H7 (cell line): ENCODE data around the gene APBB1. TPM values are rescaled to one million over a fixed set of nuclear protein-coding genes. Genes with fewer than 3 reads are reported as not detected.
A peak's percentile ranks its signal among the peaks of the same experiment; 100 is the strongest.

Experiments used
- DNase-seq: peaks from one replicate; pipeline ENCODE4 v3.0.0; 2012
- H3K27me3 ChIP-seq: 2 replicates; pipeline ENCODE4 v1.6.0; 2011; ENCODE audit warnings: mild to moderate bottlenecking, low read length; ENCODE audit not compliant: control insufficient read depth, insufficient read depth
- H3K36me3 ChIP-seq: replicated peaks from 2 replicates; pipeline ENCODE4 v1.5.1; 2011; ENCODE audit warnings: low read length; ENCODE audit not compliant: control insufficient read depth, insufficient read depth
- H3K4me3 ChIP-seq: 2 replicates; pipeline ENCODE4 v1.5.1; 2011; ENCODE audit warnings: low read depth, mild to moderate bottlenecking, control low read depth, low read length, moderate library complexity; ENCODE audit not compliant: insufficient read depth
- total RNA-seq: library from RNA; depleted of rRNA; stranded (reverse); fragments of >200 nt; shearing (Covaris generic); gene quantifications from 2 replicates; pipeline ENCODE4 v1.2.3, GENCODE V29; 2014; rRNA removed

Gene APBB1
- 42.5 and 57.2 TPM in 2 replicates for total RNA-seq

DNA sequence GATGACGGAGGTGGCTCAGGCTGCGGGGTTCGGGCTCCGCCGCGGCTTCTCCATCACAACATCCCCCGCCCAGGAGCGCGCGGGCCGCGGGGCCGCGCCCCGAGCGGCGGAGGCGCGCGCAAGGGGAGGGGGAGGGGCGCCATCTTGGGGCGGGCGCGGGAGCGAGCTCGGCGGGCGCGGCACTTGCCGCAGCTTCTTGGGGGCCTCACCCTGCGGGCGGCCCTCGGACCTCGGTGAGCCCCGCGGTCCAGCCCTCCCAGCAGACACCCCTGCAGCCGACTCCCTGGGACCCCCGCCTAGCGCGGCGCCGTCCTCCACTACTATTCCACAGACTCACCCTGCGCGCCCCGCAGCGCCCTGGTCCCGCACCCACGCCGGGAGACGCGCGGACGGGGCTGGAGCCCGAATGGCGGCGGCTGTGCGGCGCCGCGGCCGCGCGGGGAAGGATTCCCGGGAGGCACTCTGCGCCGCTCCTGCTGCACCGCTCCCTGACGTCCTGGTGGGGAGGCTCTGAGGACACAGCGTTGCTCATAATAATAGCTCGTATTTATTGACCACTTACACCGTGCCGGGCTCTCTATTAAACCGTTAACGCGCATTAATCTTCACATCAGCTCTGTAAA is at the start of gene APBB1:
Gene APBB1, minus strand, starts transcription at position 86 of the 623 bp plus-strand sequence. CDS start 7,747 bp downstream, outside the sequence.
- peak within 1 kb of the TSS; percentile 82 for H3K4me3 ChIP-seq
- peaks cover 11% of the 10 kb centered on the region for H3K27me3 ChIP-seq
- peak; percentile 98 for DNase-seq
- no peaks in the 10 kb centered on the region; the same call in 1 of the 2 replicates for H3K36me3 ChIP-seq

DNA sequence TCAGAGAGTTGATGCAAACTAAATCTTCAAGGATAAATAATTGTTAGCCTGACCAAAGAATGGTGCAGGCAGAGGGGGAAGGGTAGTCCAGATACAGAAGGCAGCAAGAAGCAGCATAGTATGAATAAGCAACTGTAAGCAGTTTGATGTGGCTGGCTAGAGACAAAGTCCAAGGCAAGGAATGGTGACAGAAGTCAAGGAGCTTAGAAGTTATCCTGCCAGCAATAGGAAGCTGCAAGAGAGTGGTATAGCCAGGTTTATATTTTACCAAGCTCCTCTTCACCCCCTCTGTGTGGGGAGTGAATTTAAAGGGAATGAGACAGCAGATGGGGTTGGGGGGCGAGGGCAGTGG is 40.2 kb upstream of the APBB1 start:
- DNase-seq = no peak
- no peak overlapping the region for H3K4me3 ChIP-seq
- H3K36me3 ChIP-seq = peaks cover 4% of the 10 kb centered on the region
- no peaks in the 10 kb centered on the region for H3K27me3 ChIP-seq

DNA sequence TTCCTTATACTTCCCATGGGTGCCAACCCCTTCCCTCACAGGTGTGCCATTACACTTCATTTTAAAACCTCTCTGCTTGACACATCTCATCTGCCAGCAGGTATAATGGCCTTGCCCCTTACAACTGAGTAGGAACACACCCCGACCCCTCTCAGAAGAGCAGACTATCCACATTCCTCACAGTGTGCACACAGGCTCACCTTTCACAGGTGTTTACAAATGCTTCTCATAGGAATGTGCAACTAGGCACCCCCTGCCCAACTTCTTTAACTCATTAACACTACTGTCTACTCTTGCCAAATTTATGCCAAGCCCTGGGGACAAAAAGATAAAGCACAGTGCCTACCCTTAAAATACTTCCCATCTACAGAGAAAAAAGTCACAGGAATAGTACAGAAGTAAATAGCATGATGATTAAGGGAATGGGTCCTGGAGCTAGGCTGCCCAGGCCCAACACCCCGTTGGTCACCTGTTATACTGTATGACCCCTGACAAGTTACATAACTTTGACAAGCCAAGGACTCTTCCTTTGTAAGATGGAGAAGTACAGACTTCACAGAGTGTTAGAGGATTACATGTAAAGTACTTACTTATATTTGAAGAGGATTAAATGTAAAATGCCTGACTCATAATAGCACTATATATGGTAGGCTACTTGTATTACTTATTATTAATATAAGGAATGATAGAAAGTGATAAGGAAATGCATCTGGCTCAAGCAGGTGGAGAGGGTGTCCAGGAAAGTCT is 39.6 kb upstream of the APBB1 start:
- no peak for DNase-seq
- peaks cover 4% of the 10 kb centered on the region for H3K36me3 ChIP-seq

GRCh38 chr11:6457581-6458320 is 38.9 kb upstream of the APBB1 start:
- no peaks in the 10 kb centered on the region for H3K27me3 ChIP-seq
- H3K4me3 ChIP-seq = no peak overlapping the region
- peaks cover 4% of the 10 kb centered on the region for H3K36me3 ChIP-seq
- peak; percentile 35 for DNase-seq

More for the DNA sequence above, 39.6 kb upstream of the APBB1 start:
- Histone ChIP-seq H3K27me3 (no peaks in the 10 kb centered on the region), H3K4me3 (no peak overlapping the region)

- no peak for DNase-seq
- Histone ChIP-seq H3K4me3 (no peak overlapping the region), H3K27me3 (no peaks in the 10 kb centered on the region), H3K36me3 (peaks cover 4% of the 10 kb centered on the region)
Observed at GRCh38 chr11:6456361-6457073, 37.6 kb upstream of the APBB1 start.

- Histone ChIP-seq H3K4me3 (no peak overlapping the region), H3K36me3 (peaks cover 4% of the 10 kb centered on the region), H3K27me3 (no peaks in the 10 kb centered on the region)
- DNase-seq = no peak
Observed at GRCh38 chr11:6455070-6455469, 36.2 kb upstream of the APBB1 start.

DNA sequence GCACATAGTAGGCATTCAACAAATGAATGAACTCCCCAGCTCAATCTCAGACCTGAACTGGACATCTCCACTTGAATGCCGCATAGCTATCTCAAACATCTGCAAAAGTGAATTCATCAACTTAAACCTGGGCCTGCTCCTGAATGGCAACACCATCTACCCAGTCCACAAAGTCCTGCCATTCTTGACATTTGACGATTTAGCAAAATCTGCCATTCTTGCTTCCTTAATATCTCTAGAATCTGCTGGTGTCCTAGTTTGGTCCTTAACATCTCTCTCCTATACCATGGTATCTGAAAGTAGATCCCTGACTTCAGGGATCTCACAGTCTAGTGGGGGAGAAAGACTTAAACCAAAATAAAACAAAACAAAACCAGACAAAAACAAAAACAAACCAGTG is 34.3 kb upstream of the APBB1 start:
- DNase-seq = no peak
- peaks cover 4% of the 10 kb centered on the region for H3K36me3 ChIP-seq
- H3K4me3 ChIP-seq = no peak overlapping the region
- H3K27me3 ChIP-seq = no peaks in the 10 kb centered on the region

DNA sequence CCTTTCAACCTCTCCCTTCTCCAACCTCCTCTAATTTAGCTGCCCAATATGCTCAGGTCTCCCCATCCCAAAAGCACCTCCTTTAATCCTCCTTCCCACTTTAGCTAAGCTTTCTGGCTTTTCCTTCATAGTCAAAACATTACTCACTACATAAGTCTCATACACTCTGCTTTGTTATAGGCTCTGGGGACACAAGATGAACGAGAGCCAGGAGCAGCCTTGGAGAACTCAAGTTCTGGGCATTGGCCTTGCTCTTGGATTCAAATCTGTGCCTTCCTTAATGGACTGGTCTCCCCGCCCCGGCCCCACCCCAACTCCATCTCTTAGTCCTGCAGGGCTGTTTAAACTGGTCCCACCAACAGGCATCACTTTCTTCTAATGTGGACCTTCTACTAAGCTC is 33.3 kb upstream of the APBB1 start:
- Histone ChIP-seq H3K4me3 (no peak overlapping the region), H3K27me3 (no peaks in the 10 kb centered on the region), H3K36me3 (peaks cover 4% of the 10 kb centered on the region)
- no peak for DNase-seq

GRCh38 chr11:6448574-6448973 is 29.7 kb upstream of the APBB1 start:
- Histone ChIP-seq H3K4me3 (no peak overlapping the region), H3K36me3 (no peaks in the 10 kb centered on the region; the same call in none of the 2 replicates), H3K27me3 (no peaks in the 10 kb centered on the region)
- no peak for DNase-seq

GRCh38 chr11:6443269-6444003 is 24.5 kb upstream of the APBB1 start:
- peak; percentile 82 for DNase-seq
- H3K27me3 ChIP-seq = no peaks in the 10 kb centered on the region; the same call in 1 of the 2 replicates
- H3K4me3 ChIP-seq = no peak overlapping the region
- no peaks in the 10 kb centered on the region for H3K36me3 ChIP-seq

- no peak overlapping the region for H3K4me3 ChIP-seq
- no peak for DNase-seq
- H3K36me3 ChIP-seq = no peaks in the 10 kb centered on the region
- no peaks in the 10 kb centered on the region; the same call in 1 of the 2 replicates for H3K27me3 ChIP-seq
Observed at GRCh38 chr11:6442441-6442840, 23.5 kb upstream of the APBB1 start.

- H3K36me3 ChIP-seq = no peaks in the 10 kb centered on the region
- DNase-seq = no peak
- no peaks in the 10 kb centered on the region; the same call in 1 of the 2 replicates for H3K27me3 ChIP-seq
- H3K4me3 ChIP-seq = no peak within 1 kb of the TSS
Observed at GRCh38 chr11:6440906-6441358, 22.0 kb upstream of the APBB1 start, which contains the start of gene HPX. TSS of gene HPX (minus strand) at chr11:6440987. CDS start at chr11:6440963, 24 bp downstream.

GRCh38 chr11:6438979-6439571 is 20.2 kb upstream of the APBB1 start:
- no peaks in the 10 kb centered on the region for H3K36me3 ChIP-seq
- no peaks in the 10 kb centered on the region; the same call in 1 of the 2 replicates for H3K27me3 ChIP-seq
- DNase-seq = peak; percentile 64

More at GRCh38 chr11:6438979-6439571, 20.2 kb upstream of the APBB1 start:
- H3K4me3 ChIP-seq = no peak overlapping the region
